ENCODE results near the gene P2RY1. TPM values are rescaled to one million over a fixed set of nuclear protein-coding genes. Genes with fewer than 3 reads are reported as not detected.
"Not testable (repeated sequence)": the region's sequence is repeated elsewhere in the genome, so short reads cannot be mapped to it uniquely, and the experiment has no call there.

Gene P2RY1
- total RNA-seq, 1 experiment from 2014 or later, result 6.3 TPM

DNA sequence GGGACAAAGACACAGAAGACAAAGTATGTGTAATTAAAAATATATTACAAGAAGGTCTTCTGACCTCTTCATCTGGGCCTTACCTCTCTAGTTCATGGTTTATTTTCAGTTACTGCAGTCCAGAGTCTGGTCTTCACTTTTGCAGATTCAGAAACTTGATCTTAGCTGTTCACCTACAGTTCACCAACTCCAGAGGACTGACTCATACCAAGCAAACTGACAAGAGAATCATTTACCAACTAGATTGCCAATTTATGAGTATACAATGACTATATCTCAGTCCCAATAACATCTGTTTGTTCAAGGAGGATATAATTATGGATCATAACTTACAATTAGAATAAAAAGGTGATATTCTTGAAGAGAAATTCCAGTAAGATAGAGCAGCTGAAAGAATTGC is 9.0 kb downstream of the P2RY1 start:
- Histone ChIP-seq H3K18ac (ENCODE audit: insufficient read length, low read depth, low read length) (no peak overlapping the region), H4K5ac (ENCODE audit: insufficient read length, low read depth, low read length) (no peak overlapping the region), H3K56ac (ENCODE audit: insufficient read length, low read depth, low read length) (no peak overlapping the region), H3K27ac (ENCODE audit: insufficient read length, low read depth, low read length) (no peak overlapping the region), H3K27me3 (ENCODE audit: insufficient read depth, low read length) (no peaks in the 10 kb centered on the region), H2BK15ac (ENCODE audit: low read depth, low read length) (no peak overlapping the region), H3K23ac (ENCODE audit: insufficient read length, low read depth, low read length) (no peak overlapping the region), H3K4me1 (ENCODE audit: insufficient read depth, low read length) (no peaks in the 10 kb centered on the region), H4K91ac (ENCODE audit: insufficient read length, low read depth, low read length) (no peak overlapping the region), H3K4me2 (ENCODE audit: insufficient read depth, insufficient read length, low read length) (no peak overlapping the region), H2BK12ac (ENCODE audit: insufficient read length, low read depth, low read length) (no peak overlapping the region), H2AFZ (ENCODE audit: low read length) (no peak overlapping the region), H3K79me1 (ENCODE audit: insufficient read depth, low read depth, low read length, poor library complexity, severe bottlenecking) (no peaks in the 10 kb centered on the region), H3T11ph (ENCODE audit: low read length) (no peak overlapping the region), H2BK5ac (ENCODE audit: insufficient read length, low read length) (no peak overlapping the region), H4K20me1 (ENCODE audit: control insufficient read depth, insufficient read depth, insufficient read length) (no peaks in the 10 kb centered on the region), H3K23me2 (ENCODE audit: insufficient read length, low read depth, low read length, poor library complexity, severe bottlenecking) (no peaks in the 10 kb centered on the region), H2AK5ac (ENCODE audit: insufficient read length, low read length) (no peak overlapping the region), H3K9me3 (ENCODE audit: control insufficient read depth, low read depth, low read length) (peaks cover 13% of the 10 kb centered on the region), H4K8ac (replicated peaks; ENCODE audit: insufficient read length, low read depth, low read length) (no peak overlapping the region), H3K9ac (ENCODE audit: extremely low read depth, insufficient read length, low read length) (no peak overlapping the region), H2BK120ac (ENCODE audit: low read depth, low read length, poor library complexity, severe bottlenecking) (no peak overlapping the region), H3K79me2 (ENCODE audit: insufficient read depth, low read length) (peaks cover 8% of the 10 kb centered on the region; the same call in 1 of the 2 replicates), H3K14ac (ENCODE audit: insufficient read depth, low read length) (no peak overlapping the region), H2BK20ac (ENCODE audit: low read depth, low read length, poor library complexity, severe bottlenecking) (no peak overlapping the region), H3K4ac (ENCODE audit: low read depth, low read length) (no peak overlapping the region)
- H3K4me3 Mint-ChIP-seq, result no peak overlapping the region
- no peaks in the 10 kb centered on the region for H3K27me3 Mint-ChIP-seq (ENCODE audit: low read depth)
- no peak overlapping the region for H3K27ac Mint-ChIP-seq
- no peak for DNase-seq
- peaks cover 0 to 24% of the 10 kb centered on the region in 2 experiments for H3K9me3 Mint-ChIP-seq
- peaks cover 20 to 26% (median 24%) of the 10 kb centered on the region in 3 experiments for H3K36me3 Mint-ChIP-seq (ENCODE audit: insufficient read depth in 1 of 3, low read depth in 3 of 3)
- H3K4me1 Mint-ChIP-seq, result peaks cover 3% of the 10 kb centered on the region in 2 experiments; a peak in 3 of 4 replicates
- TF ChIP-seq, protein P1, sequence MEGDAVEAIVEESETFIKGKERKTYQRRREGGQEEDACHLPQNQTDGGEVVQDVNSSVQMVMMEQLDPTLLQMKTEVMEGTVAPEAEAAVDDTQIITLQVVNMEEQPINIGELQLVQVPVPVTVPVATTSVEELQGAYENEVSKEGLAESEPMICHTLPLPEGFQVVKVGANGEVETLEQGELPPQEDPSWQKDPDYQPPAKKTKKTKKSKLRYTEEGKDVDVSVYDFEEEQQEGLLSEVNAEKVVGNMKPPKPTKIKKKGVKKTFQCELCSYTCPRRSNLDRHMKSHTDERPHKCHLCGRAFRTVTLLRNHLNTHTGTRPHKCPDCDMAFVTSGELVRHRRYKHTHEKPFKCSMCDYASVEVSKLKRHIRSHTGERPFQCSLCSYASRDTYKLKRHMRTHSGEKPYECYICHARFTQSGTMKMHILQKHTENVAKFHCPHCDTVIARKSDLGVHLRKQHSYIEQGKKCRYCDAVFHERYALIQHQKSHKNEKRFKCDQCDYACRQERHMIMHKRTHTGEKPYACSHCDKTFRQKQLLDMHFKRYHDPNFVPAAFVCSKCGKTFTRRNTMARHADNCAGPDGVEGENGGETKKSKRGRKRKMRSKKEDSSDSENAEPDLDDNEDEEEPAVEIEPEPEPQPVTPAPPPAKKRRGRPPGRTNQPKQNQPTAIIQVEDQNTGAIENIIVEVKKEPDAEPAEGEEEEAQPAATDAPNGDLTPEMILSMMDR (conservative IDR thresholded peaks at IDR 0.05), result no peak

DNA sequence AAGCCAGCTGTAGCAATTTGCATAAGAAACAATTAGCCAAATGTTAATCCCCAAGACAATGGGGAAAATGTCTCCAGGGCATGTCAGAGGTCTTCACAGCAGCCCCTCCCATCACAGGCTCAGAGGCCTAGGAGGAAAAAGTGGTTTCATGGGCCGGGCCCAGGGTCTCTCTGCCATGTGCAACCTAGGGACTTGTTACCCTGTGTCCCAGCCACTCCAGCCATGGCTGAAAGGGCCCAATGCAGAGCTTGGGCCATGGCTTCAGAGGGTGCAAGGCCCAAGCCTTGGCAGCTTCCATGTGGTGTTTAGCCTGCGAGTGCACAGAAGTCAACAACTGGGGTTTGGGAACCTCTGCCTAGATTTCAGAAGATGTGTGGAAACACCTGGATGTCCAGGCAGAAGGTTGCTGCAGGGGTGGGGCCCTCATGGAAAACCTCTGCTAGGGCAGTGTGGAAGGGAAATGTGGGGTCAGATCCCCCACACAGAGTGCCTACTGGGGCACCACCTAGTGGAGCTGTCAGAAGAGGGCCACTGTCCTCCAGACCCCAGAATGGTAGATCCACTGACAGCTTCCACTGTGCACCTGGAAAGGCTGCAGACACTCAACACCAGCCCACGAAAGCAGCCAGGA is 11.8 kb downstream of the P2RY1 start:
- not testable (repeated sequence) for H3K27me3 Mint-ChIP-seq (ENCODE audit: low read depth); H2BK120ac ChIP-seq (ENCODE audit: low read depth, low read length, poor library complexity, severe bottlenecking); H3K4me1 Mint-ChIP-seq; H3K18ac ChIP-seq (ENCODE audit: insufficient read length, low read depth, low read length); H3K27ac ChIP-seq (ENCODE audit: insufficient read length, low read depth, low read length); H3K4me2 ChIP-seq (ENCODE audit: insufficient read depth, insufficient read length, low read length); H3K4me3 Mint-ChIP-seq; H2BK15ac ChIP-seq (ENCODE audit: low read depth, low read length); H2BK12ac ChIP-seq (ENCODE audit: insufficient read length, low read depth, low read length); H3K23me2 ChIP-seq (ENCODE audit: insufficient read length, low read depth, low read length, poor library complexity, severe bottlenecking); H4K5ac ChIP-seq (ENCODE audit: insufficient read length, low read depth, low read length); H3K79me1 ChIP-seq (ENCODE audit: insufficient read depth, low read depth, low read length, poor library complexity, severe bottlenecking); H4K8ac ChIP-seq (replicated peaks; ENCODE audit: insufficient read length, low read depth, low read length); H4K91ac ChIP-seq (ENCODE audit: insufficient read length, low read depth, low read length); H2BK20ac ChIP-seq (ENCODE audit: low read depth, low read length, poor library complexity, severe bottlenecking); H3K79me2 ChIP-seq (ENCODE audit: insufficient read depth, low read length); H3K27me3 ChIP-seq (ENCODE audit: insufficient read depth, low read length); H3K9ac ChIP-seq (ENCODE audit: extremely low read depth, insufficient read length, low read length); H4K20me1 ChIP-seq (ENCODE audit: control insufficient read depth, insufficient read depth, insufficient read length); H2AK5ac ChIP-seq (ENCODE audit: insufficient read length, low read length); H3K4me1 ChIP-seq (ENCODE audit: insufficient read depth, low read length); H3K4ac ChIP-seq (ENCODE audit: low read depth, low read length); H3K56ac ChIP-seq (ENCODE audit: insufficient read length, low read depth, low read length); H3K23ac ChIP-seq (ENCODE audit: insufficient read length, low read depth, low read length); DNase-seq; H2BK5ac ChIP-seq (ENCODE audit: insufficient read length, low read length); H3K27ac Mint-ChIP-seq; H3T11ph ChIP-seq (ENCODE audit: low read length); H3K14ac ChIP-seq (ENCODE audit: insufficient read depth, low read length); H2AFZ ChIP-seq (ENCODE audit: low read length)
- peaks cover 18 to 36% of the 10 kb centered on the region in 2 experiments for H3K9me3 Mint-ChIP-seq
- H3K36me3 Mint-ChIP-seq (ENCODE audit: insufficient read depth in 1 of 3, low read depth in 3 of 3), result peaks cover 20 to 47% (median 41%) of the 10 kb centered on the region in 3 experiments
- WGBS (ENCODE audit: extremely low coverage, insufficient read length, low lambda C conversion rate), result no CpG with 5 or more reads among the region's 3 CpGs
- peaks cover 13% of the 10 kb centered on the region for H3K9me3 ChIP-seq (ENCODE audit: control insufficient read depth, low read depth, low read length)
